HL-60 (cell line): ENCODE measurements around the gene TBX10.

ENCODE experiments used
- DNase-seq, 2 experiments: peaks; one replicate each; pipeline ENCODE4 v3.0.0-alpha.2; 2010 to 2020; ENCODE audit warnings: low read depth in 1 of 2, low spot score in 1 of 2
- H3K27ac ChIP-seq: fragments of 250-450 bp; sonication (Bioruptor Pico); replicated peaks from 2 replicates; pipeline ENCODE4 v1.5.1; 2020; ENCODE audit warnings: mild to moderate bottlenecking, moderate library complexity
- H3K27me3 ChIP-seq: fragments of 250-450 bp; sonication (Bioruptor Pico); 2 replicates; pipeline ENCODE4 v1.5.1; 2021; ENCODE audit warnings: mild to moderate bottlenecking, moderate library complexity; ENCODE audit not compliant: insufficient read depth, poor library complexity, severe bottlenecking
- H3K4me3 ChIP-seq: replicated peaks from 2 replicates; pipeline ENCODE4 v1.5.1; 2011; ENCODE audit warnings: mild to moderate bottlenecking, control low read depth, low read length; ENCODE audit not compliant: insufficient read depth
- CTCF ChIP-seq: IDR thresholded peaks from one replicate; pipeline ENCODE4 v1.5.1; 2011; ENCODE audit warnings: low read length, control low read depth, inconsistent platforms; ENCODE audit not compliant: insufficient read depth
- GABPA ChIP-seq: IDR thresholded peaks from 2 replicates; pipeline ENCODE4 v1.6.1; 2012; ENCODE audit warnings: low read depth
- POLR2AphosphoS5 ChIP-seq: IDR thresholded peaks from 2 replicates; pipeline ENCODE4 v1.6.1; 2012; ENCODE audit warnings: low read depth
- REST ChIP-seq: IDR thresholded peaks from 2 replicates; pipeline ENCODE4 v1.6.1; 2012; ENCODE audit warnings: low read depth; ENCODE audit not compliant: insufficient replicate concordance
- SPI1 ChIP-seq: IDR thresholded peaks from 2 replicates; pipeline ENCODE4 v1.6.1; 2012; ENCODE audit warnings: low read depth, mild to moderate bottlenecking, borderline replicate concordance

The TBX10 gene

GRCh38 chr11:67642173-67643120, 2.9 kb upstream of the TBX10 start:
- TF ChIP-seq GABPA = no peak
- TF ChIP-seq POLR2AphosphoS5 = no peak
- TF ChIP-seq REST = no peak
- TF ChIP-seq SPI1 = no peak
- TF ChIP-seq CTCF = no peak
- H3K4me3 ChIP-seq = no peak overlapping the region
- no peak for DNase-seq
- H3K27ac ChIP-seq = no peak overlapping the region
- no peaks in the 10 kb centered on the region for H3K27me3 ChIP-seq

GRCh38 chr11:67641338-67642172, 2.0 kb upstream of the TBX10 start:
- TF ChIP-seq GABPA (no peak), REST (no peak)
- no peak overlapping the region for H3K4me3 ChIP-seq
- no peak for DNase-seq
- no peak overlapping the region for H3K27ac ChIP-seq
- no peaks in the 10 kb centered on the region for H3K27me3 ChIP-seq

- TF ChIP-seq CTCF (no peak), SPI1 (no peak), GABPA (no peak), POLR2AphosphoS5 (no peak), REST (no peak)
- Histone ChIP-seq H3K27ac (no peak overlapping the region), H3K27me3 (no peaks in the 10 kb centered on the region), H3K4me3 (no peak overlapping the region)
- DNase-seq = no peak
These were observed 1.3 kb upstream of the TBX10 start for GRCh38 chr11:67640758-67641337.
